Measurements from ENCODE around the gene SEC31B.

The SEC31B gene

GRCh38 chr10:100567249-100567648 is 47.6 kb upstream of the SEC31B start:
- no peaks in the 10 kb centered on the region for H4K20me1 ChIP-seq (ENCODE audit: insufficient read depth, low read length)
- no peak overlapping the region for H3K27ac ChIP-seq (ENCODE audit: low read depth, low read length, poor library complexity, severe bottlenecking)
- H3K4me1 ChIP-seq (ENCODE audit: insufficient read depth, low read length, severe bottlenecking), result no peaks in the 10 kb centered on the region
- TF ChIP-seq EZH2 (IDR thresholded peaks at IDR 0.05; ENCODE audit: borderline replicate concordance, low read length) (no peak), CTCF (IDR thresholded peaks at IDR 0.05; ENCODE audit: low read length) (no peak)
- H3K36me3 ChIP-seq (ENCODE audit: insufficient read depth, low read length), result no peaks in the 10 kb centered on the region
- no peak overlapping the region for H3K4me2 ChIP-seq (ENCODE audit: low read length)
- no peaks in the 10 kb centered on the region for H3F3A ChIP-seq (ENCODE audit: insufficient read depth, low read length)
- H3K79me2 ChIP-seq (ENCODE audit: insufficient read depth, low read length), result no peaks in the 10 kb centered on the region
- H3K9me3 ChIP-seq (ENCODE audit: low read length), result no peaks in the 10 kb centered on the region
- no peak overlapping the region for H2AFZ ChIP-seq (ENCODE audit: low read length)
- H3K9ac ChIP-seq (ENCODE audit: low read length), result no peak overlapping the region
- H3K4me3 ChIP-seq (ENCODE audit: low read depth, low read length, poor library complexity, severe bottlenecking), result no peak overlapping the region
- no peaks in the 10 kb centered on the region for H3K9me2 ChIP-seq (ENCODE audit: low read depth, low read length)
- no peaks in the 10 kb centered on the region for H3K27me3 ChIP-seq (ENCODE audit: insufficient read depth, low read length)

- no peak overlapping the region for H3K4me3 ChIP-seq (ENCODE audit: low read depth, low read length, poor library complexity, severe bottlenecking)
- H3K9ac ChIP-seq (ENCODE audit: low read length), result no peak overlapping the region
- H3K27me3 ChIP-seq (ENCODE audit: insufficient read depth, low read length), result no peaks in the 10 kb centered on the region
- no peaks in the 10 kb centered on the region for H3K9me3 ChIP-seq (ENCODE audit: low read length)
- H3K27ac ChIP-seq (ENCODE audit: low read depth, low read length, poor library complexity, severe bottlenecking), result no peak overlapping the region
- no peak overlapping the region for H2AFZ ChIP-seq (ENCODE audit: low read length)
- H4K20me1 ChIP-seq (ENCODE audit: insufficient read depth, low read length), result no peaks in the 10 kb centered on the region
- peaks cover 4% of the 10 kb centered on the region for H3K4me1 ChIP-seq (ENCODE audit: insufficient read depth, low read length, severe bottlenecking)
- TF ChIP-seq EZH2 (IDR thresholded peaks at IDR 0.05; ENCODE audit: borderline replicate concordance, low read length) (no peak), CTCF (IDR thresholded peaks at IDR 0.05; ENCODE audit: low read length) (no peak)
- no peaks in the 10 kb centered on the region for H3K79me2 ChIP-seq (ENCODE audit: insufficient read depth, low read length)
- H3K9me2 ChIP-seq (ENCODE audit: low read depth, low read length), result no peaks in the 10 kb centered on the region
- no peak overlapping the region for H3K4me2 ChIP-seq (ENCODE audit: low read length)
- H3F3A ChIP-seq (ENCODE audit: insufficient read depth, low read length), result no peaks in the 10 kb centered on the region
- H3K36me3 ChIP-seq (ENCODE audit: insufficient read depth, low read length), result no peaks in the 10 kb centered on the region
Measured at GRCh38 chr10:100566561-100566960, 46.9 kb upstream of the SEC31B start.

GRCh38 chr10:100565206-100565985 is 45.7 kb upstream of the SEC31B start:
- no peak overlapping the region for H3K4me2 ChIP-seq (ENCODE audit: low read length)
- no peaks in the 10 kb centered on the region for H4K20me1 ChIP-seq (ENCODE audit: insufficient read depth, low read length)
- H3K9me3 ChIP-seq (ENCODE audit: low read length), result no peaks in the 10 kb centered on the region
- H3K4me3 ChIP-seq (ENCODE audit: low read depth, low read length, poor library complexity, severe bottlenecking), result no peak overlapping the region
- H3K9ac ChIP-seq (ENCODE audit: low read length), result no peak overlapping the region
- H2AFZ ChIP-seq (ENCODE audit: low read length), result no peak overlapping the region
- no peak for TF ChIP-seq CTCF (IDR thresholded peaks at IDR 0.05; ENCODE audit: low read length)
- no peak for TF ChIP-seq EZH2 (IDR thresholded peaks at IDR 0.05; ENCODE audit: borderline replicate concordance, low read length)
- no peaks in the 10 kb centered on the region for H3K36me3 ChIP-seq (ENCODE audit: insufficient read depth, low read length)
- peaks cover 4% of the 10 kb centered on the region for H3K4me1 ChIP-seq (ENCODE audit: insufficient read depth, low read length, severe bottlenecking)
- no peaks in the 10 kb centered on the region for H3K27me3 ChIP-seq (ENCODE audit: insufficient read depth, low read length)
- H3K79me2 ChIP-seq (ENCODE audit: insufficient read depth, low read length), result no peaks in the 10 kb centered on the region
- H3K27ac ChIP-seq (ENCODE audit: low read depth, low read length, poor library complexity, severe bottlenecking), result no peak overlapping the region
- no peaks in the 10 kb centered on the region for H3K9me2 ChIP-seq (ENCODE audit: low read depth, low read length)
- no peaks in the 10 kb centered on the region for H3F3A ChIP-seq (ENCODE audit: insufficient read depth, low read length)

All from OCI-LY1 (cell line).